ENCODE results near the gene LAGE3. TPM values are rescaled to one million over a fixed set of nuclear protein-coding genes. Genes with fewer than 3 reads are reported as not detected.

LAGE3 gene
- total RNA-seq, 4 donors from 2014 or later: 8.0 to 44.4 (median 28.6) TPM

- Histone ChIP-seq H3K27ac (no peak overlapping the region), H3K4me3 (no peak overlapping the region), H3K4me1 (no peaks in the 10 kb centered on the region), H3K9me3 (no peaks in the 10 kb centered on the region), H3K27me3 (no peaks in the 10 kb centered on the region), H3K36me3 (peaks cover 58% of the 10 kb centered on the region)
- DNase-seq (ENCODE audit: low spot score in 2 of 2): no peak
- 90% methylated on average over 19 of the region's 23 CpGs for WGBS
- no peak for TF ChIP-seq EP300 (IDR thresholded peaks at IDR 0.05)
- TF ChIP-seq POLR2A (IDR thresholded peaks at IDR 0.05): no peak
- no peak for TF ChIP-seq POLR2AphosphoS5 (IDR thresholded peaks at IDR 0.05)
- TF ChIP-seq, protein P1, sequence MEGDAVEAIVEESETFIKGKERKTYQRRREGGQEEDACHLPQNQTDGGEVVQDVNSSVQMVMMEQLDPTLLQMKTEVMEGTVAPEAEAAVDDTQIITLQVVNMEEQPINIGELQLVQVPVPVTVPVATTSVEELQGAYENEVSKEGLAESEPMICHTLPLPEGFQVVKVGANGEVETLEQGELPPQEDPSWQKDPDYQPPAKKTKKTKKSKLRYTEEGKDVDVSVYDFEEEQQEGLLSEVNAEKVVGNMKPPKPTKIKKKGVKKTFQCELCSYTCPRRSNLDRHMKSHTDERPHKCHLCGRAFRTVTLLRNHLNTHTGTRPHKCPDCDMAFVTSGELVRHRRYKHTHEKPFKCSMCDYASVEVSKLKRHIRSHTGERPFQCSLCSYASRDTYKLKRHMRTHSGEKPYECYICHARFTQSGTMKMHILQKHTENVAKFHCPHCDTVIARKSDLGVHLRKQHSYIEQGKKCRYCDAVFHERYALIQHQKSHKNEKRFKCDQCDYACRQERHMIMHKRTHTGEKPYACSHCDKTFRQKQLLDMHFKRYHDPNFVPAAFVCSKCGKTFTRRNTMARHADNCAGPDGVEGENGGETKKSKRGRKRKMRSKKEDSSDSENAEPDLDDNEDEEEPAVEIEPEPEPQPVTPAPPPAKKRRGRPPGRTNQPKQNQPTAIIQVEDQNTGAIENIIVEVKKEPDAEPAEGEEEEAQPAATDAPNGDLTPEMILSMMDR (IDR thresholded peaks at IDR 0.05): no peak
These were observed 8.0 kb downstream of the LAGE3 start for GRCh38 chrX:154470914-154471568.

DNA sequence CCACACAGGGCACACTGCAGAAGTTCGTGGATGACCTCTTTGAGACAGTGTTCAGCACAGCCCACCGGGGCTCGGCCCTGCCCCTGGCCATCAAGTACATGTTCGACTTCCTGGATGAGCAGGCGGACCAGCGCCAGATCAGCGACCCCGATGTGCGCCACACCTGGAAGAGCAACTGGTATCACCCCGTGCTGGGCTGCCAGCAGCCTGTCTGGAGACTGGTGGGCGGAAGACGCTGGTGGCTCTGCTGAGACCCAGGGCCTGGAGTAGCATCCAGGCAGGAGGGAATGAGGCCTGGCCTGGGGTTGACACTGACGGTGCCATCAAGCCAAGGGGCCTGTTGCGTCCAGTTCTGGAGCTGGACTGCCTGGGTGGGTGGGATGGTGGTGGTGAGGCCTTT, 8.6 kb downstream of the LAGE3 start:
- WGBS: 83% methylated on average over 1 of the region's 14 CpGs
- H3K27me3 ChIP-seq: no peaks in the 10 kb centered on the region
- H3K4me1 ChIP-seq: no peaks in the 10 kb centered on the region
- no peak overlapping the region for H3K4me3 ChIP-seq
- no peak overlapping the region for H3K27ac ChIP-seq
- no peak for DNase-seq (ENCODE audit: low spot score in 2 of 2)
- H3K9me3 ChIP-seq: no peaks in the 10 kb centered on the region
- TF ChIP-seq, protein P1 (IDR thresholded peaks at IDR 0.05): no peak
- no peak for TF ChIP-seq EP300 (IDR thresholded peaks at IDR 0.05)
- TF ChIP-seq POLR2AphosphoS5 (IDR thresholded peaks at IDR 0.05): no peak
- no peak for TF ChIP-seq POLR2A (IDR thresholded peaks at IDR 0.05)
- peaks cover 64% of the 10 kb centered on the region for H3K36me3 ChIP-seq

DNA sequence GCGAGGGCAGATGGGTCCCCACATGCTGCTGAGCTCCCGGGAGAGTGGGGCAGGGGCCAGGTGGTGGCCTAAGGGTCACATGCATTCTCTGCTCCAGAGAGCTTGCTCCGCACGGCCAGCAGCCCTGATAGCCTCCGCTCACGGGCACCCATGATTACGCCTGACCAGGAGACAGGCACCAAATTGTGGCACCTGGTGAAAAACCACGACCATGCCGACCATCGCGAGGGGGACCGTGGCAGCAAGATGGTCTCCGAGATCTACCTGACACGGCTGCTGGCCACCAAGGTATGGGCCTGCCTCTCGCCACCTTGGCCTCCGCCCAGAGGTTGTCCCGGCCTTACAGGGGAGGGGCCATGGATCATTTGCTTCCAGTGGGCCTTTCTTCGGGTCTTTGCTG, 9.2 kb downstream of the LAGE3 start:
- H3K9me3 ChIP-seq: no peaks in the 10 kb centered on the region
- no peaks in the 10 kb centered on the region for H3K27me3 ChIP-seq
- H3K27ac ChIP-seq: no peak overlapping the region
- TF ChIP-seq, protein P1 (IDR thresholded peaks at IDR 0.05): no peak
- TF ChIP-seq POLR2A (IDR thresholded peaks at IDR 0.05) (no peak), POLR2AphosphoS5 (IDR thresholded peaks at IDR 0.05) (no peak), EP300 (IDR thresholded peaks at IDR 0.05) (no peak)
- H3K4me3 ChIP-seq: no peak overlapping the region
- DNase-seq (ENCODE audit: low spot score in 2 of 2): no peak
- H3K4me1 ChIP-seq: no peaks in the 10 kb centered on the region
- H3K36me3 ChIP-seq: peaks cover 69% of the 10 kb centered on the region
- WGBS: 100% methylated on average over 6 of the region's 18 CpGs

- no peak for TF ChIP-seq POLR2A (IDR thresholded peaks at IDR 0.05)
- TF ChIP-seq, protein P1 (IDR thresholded peaks at IDR 0.05): no peak
- TF ChIP-seq EP300 (IDR thresholded peaks at IDR 0.05): no peak
- no peak for TF ChIP-seq POLR2AphosphoS5 (IDR thresholded peaks at IDR 0.05)
- Histone ChIP-seq H3K36me3 (peaks cover 75% of the 10 kb centered on the region), H3K4me3 (no peak overlapping the region), H3K27me3 (no peaks in the 10 kb centered on the region), H3K4me1 (no peaks in the 10 kb centered on the region), H3K9me3 (no peaks in the 10 kb centered on the region), H3K27ac (no peak overlapping the region)
- WGBS: no CpG with 5 or more reads among the region's 9 CpGs
- no peak for DNase-seq (ENCODE audit: low spot score in 2 of 2)
These were observed 10.0 kb downstream of the LAGE3 start for GRCh38 chrX:154469114-154469513.

DNA sequence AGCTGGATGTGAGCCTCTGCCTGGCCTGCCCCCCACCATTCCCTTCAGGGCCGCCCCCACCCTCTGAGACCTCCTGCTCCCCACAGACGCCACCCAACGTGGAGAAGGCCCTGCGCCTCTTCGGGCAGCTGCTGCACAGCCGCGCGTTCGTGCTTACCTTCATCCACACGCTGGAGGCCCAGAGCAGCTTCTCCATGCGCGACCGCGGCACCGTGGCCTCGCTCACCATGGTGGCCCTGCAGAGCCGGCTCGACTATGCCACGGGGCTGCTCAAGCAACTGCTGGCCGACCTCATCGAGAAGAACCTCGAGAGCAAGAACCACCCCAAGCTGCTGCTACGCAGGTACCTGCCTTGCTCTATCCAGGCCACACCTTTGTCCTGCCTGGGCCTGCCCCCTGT, 10.9 kb downstream of the LAGE3 start:
- no peak for TF ChIP-seq POLR2A (IDR thresholded peaks at IDR 0.05)
- Histone ChIP-seq H3K4me3 (no peak overlapping the region), H3K36me3 (peaks cover 82% of the 10 kb centered on the region), H3K9me3 (no peaks in the 10 kb centered on the region), H3K27me3 (no peaks in the 10 kb centered on the region), H3K4me1 (no peaks in the 10 kb centered on the region), H3K27ac (no peak overlapping the region)
- 93% methylated on average over 3 of the region's 23 CpGs for WGBS
- no peak for DNase-seq (ENCODE audit: low spot score in 2 of 2)

- Histone ChIP-seq H3K27me3 (no peaks in the 10 kb centered on the region), H3K36me3 (peaks cover 84% of the 10 kb centered on the region), H3K4me3 (no peak overlapping the region), H3K4me1 (no peaks in the 10 kb centered on the region), H3K27ac (no peak overlapping the region), H3K9me3 (no peaks in the 10 kb centered on the region)
- DNase-seq (ENCODE audit: low spot score in 2 of 2): no peak
- 95% methylated on average over 7 of the region's 21 CpGs for WGBS
- no peak for TF ChIP-seq EP300 (IDR thresholded peaks at IDR 0.05)
These were observed 11.5 kb downstream of the LAGE3 start for GRCh38 chrX:154467556-154467955.

All from suprapubic skin (tissue), 4 donors.